ENCODE data around the gene FHAD1. TPM values are rescaled to one million over a fixed set of nuclear protein-coding genes. Genes with fewer than 3 reads are reported as not detected.
A peak's percentile ranks its signal among the peaks of the same experiment; 100 is the strongest.

Gene FHAD1
- total RNA-seq, 1 donor from 2014 or later, result not detected

DNA sequence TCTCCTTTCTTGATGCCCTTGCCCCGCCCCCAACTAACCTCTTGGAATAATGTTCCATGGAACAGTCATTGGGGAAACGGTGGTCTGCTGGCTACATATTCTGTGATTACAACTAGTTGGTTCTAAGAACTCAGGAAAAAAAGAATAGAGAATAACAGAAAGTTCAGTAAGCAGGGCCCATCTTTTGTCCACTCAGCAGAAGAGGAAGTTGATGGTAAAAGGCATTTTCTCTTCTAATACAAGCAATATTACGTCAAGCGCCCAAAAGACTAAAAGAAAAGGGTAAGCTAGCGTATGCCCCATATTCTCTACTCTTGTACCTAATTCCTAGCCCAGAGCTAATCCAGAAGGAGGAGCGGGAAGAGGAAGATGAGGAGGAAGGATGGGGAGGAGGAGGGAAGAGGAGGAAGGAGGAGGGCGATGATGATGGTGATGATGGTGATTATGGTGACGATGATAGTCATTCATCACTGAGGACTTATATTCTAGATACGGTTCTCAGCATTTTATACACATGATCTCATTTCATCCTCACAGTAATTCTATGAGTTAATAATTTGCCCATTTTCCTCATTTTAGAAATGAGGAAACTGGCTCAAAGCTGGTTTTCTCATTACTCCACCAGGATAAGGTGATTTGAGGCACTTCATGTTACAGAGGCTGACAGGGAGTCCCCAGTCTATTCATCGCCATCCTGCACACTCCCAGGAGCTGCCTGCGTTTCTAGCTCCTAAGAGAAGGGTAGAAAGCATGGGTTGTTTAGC, 86.1 kb downstream of the FHAD1 start:
- no peak for DNase-seq (ENCODE audit: extremely low spot score in 2 of 2)
- Histone ChIP-seq H3K9me3 (no peaks in the 10 kb centered on the region), H3K36me3 (no peaks in the 10 kb centered on the region), H3K27ac (no peak overlapping the region), H3K4me3 (no peak overlapping the region), H3K4me1 (peaks cover 38% of the 10 kb centered on the region), H3K27me3 (no peaks in the 10 kb centered on the region)
- intact Hi-C loops (cut with DNase I), result no loop called here
- TF ChIP-seq POLR2A (IDR thresholded peaks at IDR 0.05) (no peak), POLR2AphosphoS5 (IDR thresholded peaks at IDR 0.05; ENCODE audit: insufficient read depth in 1 of 2, low read depth in 1 of 2) (no peak)

DNA sequence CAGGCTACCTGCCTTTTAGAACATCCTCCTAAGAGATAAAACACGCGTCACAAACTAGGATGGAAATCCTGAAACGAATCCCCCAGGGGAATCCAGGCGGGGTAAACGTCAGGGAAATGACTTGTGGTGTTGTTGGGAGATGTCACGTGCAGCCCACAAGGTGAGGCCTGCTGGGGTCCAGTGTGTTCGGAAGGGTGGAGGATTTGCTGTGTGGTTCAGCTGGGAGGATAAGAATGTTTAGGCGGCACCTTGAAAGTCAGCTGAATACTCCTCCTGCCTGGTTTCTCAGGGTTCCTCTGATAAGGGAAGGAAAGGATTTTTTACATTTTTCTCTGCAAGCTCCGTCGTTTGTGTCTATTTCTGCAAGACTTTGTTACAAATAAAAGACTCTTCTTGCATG, 88.0 kb downstream of the FHAD1 start:
- H3K36me3 ChIP-seq, result no peaks in the 10 kb centered on the region
- intact Hi-C loops (cut with DNase I), result no loop called here
- H3K4me3 ChIP-seq, result no peak overlapping the region
- H3K27me3 ChIP-seq, result no peaks in the 10 kb centered on the region
- TF ChIP-seq, protein P1, sequence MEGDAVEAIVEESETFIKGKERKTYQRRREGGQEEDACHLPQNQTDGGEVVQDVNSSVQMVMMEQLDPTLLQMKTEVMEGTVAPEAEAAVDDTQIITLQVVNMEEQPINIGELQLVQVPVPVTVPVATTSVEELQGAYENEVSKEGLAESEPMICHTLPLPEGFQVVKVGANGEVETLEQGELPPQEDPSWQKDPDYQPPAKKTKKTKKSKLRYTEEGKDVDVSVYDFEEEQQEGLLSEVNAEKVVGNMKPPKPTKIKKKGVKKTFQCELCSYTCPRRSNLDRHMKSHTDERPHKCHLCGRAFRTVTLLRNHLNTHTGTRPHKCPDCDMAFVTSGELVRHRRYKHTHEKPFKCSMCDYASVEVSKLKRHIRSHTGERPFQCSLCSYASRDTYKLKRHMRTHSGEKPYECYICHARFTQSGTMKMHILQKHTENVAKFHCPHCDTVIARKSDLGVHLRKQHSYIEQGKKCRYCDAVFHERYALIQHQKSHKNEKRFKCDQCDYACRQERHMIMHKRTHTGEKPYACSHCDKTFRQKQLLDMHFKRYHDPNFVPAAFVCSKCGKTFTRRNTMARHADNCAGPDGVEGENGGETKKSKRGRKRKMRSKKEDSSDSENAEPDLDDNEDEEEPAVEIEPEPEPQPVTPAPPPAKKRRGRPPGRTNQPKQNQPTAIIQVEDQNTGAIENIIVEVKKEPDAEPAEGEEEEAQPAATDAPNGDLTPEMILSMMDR (IDR thresholded peaks at IDR 0.05), result no peak
- TF ChIP-seq POLR2A (IDR thresholded peaks at IDR 0.05) (no peak), POLR2AphosphoS5 (IDR thresholded peaks at IDR 0.05; ENCODE audit: insufficient read depth in 1 of 2, low read depth in 1 of 2) (no peak)
- no peak overlapping the region for H3K27ac ChIP-seq
- H3K9me3 ChIP-seq, result no peaks in the 10 kb centered on the region
- H3K4me1 ChIP-seq, result peaks cover 19% of the 10 kb centered on the region
- DNase-seq (ENCODE audit: extremely low spot score in 2 of 2), result no peak

DNA sequence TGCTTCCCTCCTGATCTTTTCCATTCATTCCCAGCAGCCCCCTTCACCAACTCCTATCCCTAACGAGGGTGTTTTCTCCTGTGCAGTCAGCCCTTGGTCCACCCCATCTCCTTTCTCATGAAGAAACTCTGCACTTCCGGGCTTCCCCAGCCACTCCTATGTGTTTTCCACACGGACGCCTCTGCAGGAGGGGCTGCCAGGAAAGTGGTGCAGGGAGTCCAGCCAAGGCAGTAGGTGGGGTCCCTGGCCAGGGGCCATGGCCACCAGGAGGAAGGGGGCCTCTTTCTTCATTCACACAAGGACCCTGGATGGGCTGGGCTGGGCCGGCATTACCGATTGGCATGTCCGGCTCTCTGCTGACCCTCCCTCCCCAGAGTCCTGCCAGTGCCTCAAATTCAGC, 89.8 kb downstream of the FHAD1 start:
- Histone ChIP-seq H3K4me3 (no peak overlapping the region), H3K27me3 (no peaks in the 10 kb centered on the region), H3K36me3 (no peaks in the 10 kb centered on the region), H3K27ac (peak overlapping the region; percentile 37), H3K9me3 (no peaks in the 10 kb centered on the region), H3K4me1 (peaks cover 21% of the 10 kb centered on the region)
- no peak for DNase-seq (ENCODE audit: extremely low spot score in 2 of 2)
- TF ChIP-seq, protein P1 (IDR thresholded peaks at IDR 0.05), result no peak
- TF ChIP-seq POLR2AphosphoS5 (IDR thresholded peaks at IDR 0.05; ENCODE audit: insufficient read depth in 1 of 2, low read depth in 1 of 2) (no peak), POLR2A (IDR thresholded peaks at IDR 0.05) (no peak)
- intact Hi-C loops (cut with DNase I), result no loop called here

DNA sequence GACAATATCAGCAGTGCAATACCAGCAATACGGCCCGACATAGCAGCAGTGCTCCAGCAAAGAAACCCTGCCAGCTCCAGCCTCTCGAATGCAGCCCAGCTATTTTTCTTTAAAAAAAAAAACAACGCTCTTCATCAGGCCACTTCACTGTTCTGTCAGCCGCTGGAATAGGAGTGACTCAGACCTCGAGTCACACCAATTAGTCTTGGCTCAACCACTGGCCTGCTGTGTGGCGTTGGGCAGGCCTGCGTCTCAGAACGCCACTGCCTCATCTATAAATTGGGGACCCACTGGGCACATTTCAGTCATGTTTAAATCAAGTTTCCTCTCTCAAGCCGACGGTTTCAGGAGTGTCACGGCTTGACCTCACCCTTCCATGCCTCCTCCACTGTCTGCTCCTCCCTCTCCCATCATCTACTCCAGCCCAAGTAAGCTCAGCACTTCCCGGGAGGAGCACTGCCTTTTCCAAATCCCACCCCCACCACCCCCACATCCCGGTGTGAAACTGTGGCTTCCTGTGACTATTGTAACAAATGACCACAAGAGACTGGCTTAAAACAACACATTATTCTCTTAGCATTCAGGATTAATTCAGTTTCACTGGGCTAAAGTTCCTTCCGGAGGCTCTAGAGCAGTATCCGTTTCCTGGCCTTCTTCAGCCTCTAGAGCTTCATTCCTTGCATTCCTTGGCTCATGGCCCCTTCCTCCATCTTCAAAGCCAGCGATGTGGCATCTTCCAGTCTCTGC, 90.8 kb downstream of the FHAD1 start:
- no peaks in the 10 kb centered on the region for H3K9me3 ChIP-seq
- intact Hi-C loops (cut with DNase I), result no loop called here
- H3K4me3 ChIP-seq, result no peak overlapping the region
- H3K27ac ChIP-seq, result peak overlapping the region; percentile 34
- H3K4me1 ChIP-seq, result peaks cover 30% of the 10 kb centered on the region
- no peak for DNase-seq (ENCODE audit: extremely low spot score in 2 of 2)
- TF ChIP-seq POLR2AphosphoS5 (IDR thresholded peaks at IDR 0.05; ENCODE audit: insufficient read depth in 1 of 2, low read depth in 1 of 2) (peak in 1 of 2 donors; percentile 59), POLR2A (IDR thresholded peaks at IDR 0.05) (no peak)
- no peaks in the 10 kb centered on the region for H3K36me3 ChIP-seq
- H3K27me3 ChIP-seq, result no peaks in the 10 kb centered on the region

DNA sequence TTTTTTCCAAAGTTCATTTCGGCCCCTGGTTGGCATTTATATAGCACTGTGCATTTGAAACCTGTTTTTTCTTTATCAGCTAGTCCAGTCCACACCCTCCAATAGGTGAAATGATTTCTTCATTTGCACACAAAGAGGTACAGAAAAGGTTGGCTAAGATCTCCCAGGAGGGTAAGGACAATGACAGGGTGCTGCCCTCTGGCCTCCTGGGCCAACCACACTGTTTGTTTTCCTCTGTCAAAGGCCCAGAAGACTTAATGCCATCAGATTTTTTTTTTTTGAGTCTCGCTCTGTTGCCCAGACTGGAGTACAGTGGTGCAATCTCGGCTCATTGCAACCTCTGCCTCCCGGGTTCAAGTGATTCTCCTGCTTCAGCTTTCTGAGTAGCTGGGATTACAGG, 92.5 kb downstream of the FHAD1 start:
- Histone ChIP-seq H3K27ac (no peak overlapping the region), H3K36me3 (no peaks in the 10 kb centered on the region), H3K9me3 (no peaks in the 10 kb centered on the region), H3K4me3 (no peak overlapping the region), H3K4me1 (peaks cover 46% of the 10 kb centered on the region), H3K27me3 (no peaks in the 10 kb centered on the region)
- TF ChIP-seq POLR2AphosphoS5 (IDR thresholded peaks at IDR 0.05; ENCODE audit: insufficient read depth in 1 of 2, low read depth in 1 of 2) (no peak), POLR2A (IDR thresholded peaks at IDR 0.05) (no peak)
- TF ChIP-seq, protein P1 (IDR thresholded peaks at IDR 0.05), result no peak
- no peak for DNase-seq (ENCODE audit: extremely low spot score in 2 of 2)
- intact Hi-C loops (cut with DNase I), result no loop called here
